ENCODE data around the gene PNRC2.
"Not testable (repeated sequence)": the region's sequence is repeated elsewhere in the genome, so short reads cannot be mapped to it uniquely, and the experiment has no call there.

The PNRC2 gene

DNA sequence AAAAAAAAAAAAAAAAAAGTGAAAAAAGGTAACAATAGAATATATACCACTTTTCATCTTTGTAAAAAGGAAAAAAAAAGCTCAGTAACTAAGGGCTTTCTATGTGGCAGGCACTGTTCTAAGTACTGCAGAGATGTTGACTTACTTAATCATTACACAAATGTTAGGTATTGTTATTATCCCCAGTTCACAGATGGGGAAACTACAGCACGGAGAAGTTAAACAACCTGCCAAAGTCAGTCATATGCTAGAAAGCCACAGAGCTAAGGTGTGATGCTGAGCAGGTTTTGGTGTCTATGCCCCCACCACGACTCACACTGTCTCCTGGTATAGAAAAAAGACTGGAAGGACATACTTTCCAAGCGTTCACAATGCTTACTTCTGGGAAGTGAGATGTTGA is 6.6 kb upstream of the PNRC2 start:
- DNase-seq (ENCODE audit: low read depth): no peak

- no peak for DNase-seq (ENCODE audit: low read depth)
Measured at GRCh38 chr1:23957096-23957495, 2.5 kb upstream of the PNRC2 start.

- DNase-seq (ENCODE audit: low read depth): not testable (repeated sequence)
Measured at GRCh38 chr1:23958040-23958809, 1.4 kb upstream of the PNRC2 start.

DNA sequence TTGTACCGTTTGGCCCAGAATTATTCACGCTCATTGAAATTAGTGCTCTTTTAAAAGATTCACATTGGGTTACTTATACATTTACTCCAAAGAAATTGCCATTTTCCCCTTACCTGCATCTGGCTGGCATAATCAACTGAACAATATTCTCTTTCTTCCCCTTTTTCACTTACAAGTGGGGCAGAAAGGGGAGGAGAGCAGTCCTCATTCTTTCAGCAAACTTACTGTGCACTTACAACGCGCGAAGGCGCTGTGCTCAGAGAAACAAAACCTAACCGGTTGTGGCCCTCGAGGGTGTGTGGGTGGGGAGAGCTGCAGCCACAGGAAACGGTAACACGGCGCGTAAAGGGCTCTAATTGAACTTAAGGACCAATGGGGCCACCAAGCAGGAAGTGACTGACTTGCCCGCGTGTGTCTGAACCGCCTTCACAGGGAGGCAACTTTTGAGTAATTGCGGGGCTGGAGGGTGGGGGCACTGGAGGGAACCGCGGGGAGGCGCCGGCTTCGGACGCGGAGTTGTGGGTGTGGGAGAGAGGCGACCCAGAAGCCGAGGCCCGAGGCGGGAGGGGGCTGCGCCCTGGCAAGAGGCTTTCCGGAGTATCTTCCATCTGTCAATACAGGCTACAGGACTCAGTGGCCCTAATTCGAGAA is 693 bp upstream of the PNRC2 start:
- peak; percentile 82 for DNase-seq (ENCODE audit: low read depth)

- DNase-seq (ENCODE audit: low read depth): no peak
Measured at GRCh38 chr1:23960291-23961020, 828 bp downstream of the PNRC2 start.

- DNase-seq (ENCODE audit: low read depth): no peak
Measured at GRCh38 chr1:23963617-23964234, 4.1 kb downstream of the PNRC2 start.

DNA sequence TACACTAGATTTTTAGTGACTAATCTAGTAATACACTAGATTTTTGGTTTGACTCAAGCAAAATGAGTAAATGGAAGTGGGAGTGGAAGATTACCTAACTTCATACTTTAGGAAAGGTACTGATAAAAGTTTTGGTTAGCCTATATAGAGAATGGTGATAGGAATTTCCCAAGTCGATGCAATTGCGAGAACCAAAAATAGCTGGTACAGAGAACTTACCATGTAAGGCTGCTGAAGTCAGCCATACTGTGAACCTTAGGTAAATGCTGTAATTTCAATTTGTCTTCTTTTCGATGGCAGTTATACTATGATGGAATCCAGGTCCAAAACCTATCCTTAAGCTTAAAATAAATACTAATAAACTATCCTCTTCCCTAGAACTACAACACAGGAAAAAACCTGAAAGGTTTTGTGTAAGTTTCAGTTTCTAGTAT is 4.6 kb downstream of the PNRC2 start:
- DNase-seq (ENCODE audit: low read depth): no peak

GRCh38 chr1:23964790-23965740 is 5.4 kb downstream of the PNRC2 start:
- no peak for DNase-seq (ENCODE audit: low read depth)

DNA sequence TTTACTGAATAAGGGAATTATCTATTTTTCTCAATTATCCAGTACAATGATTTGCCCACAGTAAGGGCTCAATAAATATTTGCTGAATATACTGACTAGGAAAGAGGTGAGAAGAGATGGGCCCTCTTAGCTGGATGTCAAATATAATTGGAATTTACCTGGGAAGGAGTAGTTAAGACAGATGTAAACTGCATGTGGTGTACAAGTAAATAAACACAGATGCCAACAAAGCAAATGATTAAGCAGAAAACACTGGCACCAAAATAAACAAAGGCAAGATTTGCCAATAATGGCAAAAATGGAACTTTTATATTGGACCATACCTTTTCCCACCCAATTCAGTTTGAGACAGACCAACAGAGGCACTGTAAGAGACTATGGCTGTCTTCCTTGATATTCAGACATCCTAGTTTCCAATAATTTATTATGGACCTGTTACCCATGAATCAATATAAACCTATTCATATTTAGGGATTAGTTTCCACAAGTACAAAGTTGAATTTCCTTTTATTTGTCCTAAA is 7.4 kb downstream of the PNRC2 start:
- no peak for DNase-seq (ENCODE audit: low read depth)

GRCh38 chr1:23967871-23968270 is 8.2 kb downstream of the PNRC2 start:
- no peak for DNase-seq (ENCODE audit: low read depth)

GRCh38 chr1:23977187-23977853 is 17.7 kb downstream of the PNRC2 start:
- DNase-seq (ENCODE audit: low read depth): no peak

- DNase-seq (ENCODE audit: low read depth): no peak
Measured at GRCh38 chr1:23977854-23978191, 18.2 kb downstream of the PNRC2 start.

DNA sequence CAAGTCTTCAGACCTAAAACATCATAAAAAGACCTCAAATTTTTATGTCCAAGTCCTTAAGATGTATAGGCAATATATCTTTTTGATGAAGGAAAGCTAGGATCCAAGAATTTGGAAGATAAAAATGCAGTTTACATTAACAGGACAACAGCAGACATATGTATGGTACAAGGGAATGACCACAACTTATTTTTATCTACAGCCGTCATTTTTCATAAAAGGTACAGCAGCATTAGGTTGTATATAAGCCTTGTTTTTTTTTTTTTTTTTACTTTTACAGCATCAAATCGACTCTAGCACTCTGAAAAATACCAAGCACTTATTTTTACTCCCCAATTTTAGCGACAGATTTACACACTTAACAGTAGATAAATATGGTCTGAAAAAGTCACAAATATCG is 19.2 kb downstream of the PNRC2 start:
- no peak for DNase-seq (ENCODE audit: low read depth)

DNA sequence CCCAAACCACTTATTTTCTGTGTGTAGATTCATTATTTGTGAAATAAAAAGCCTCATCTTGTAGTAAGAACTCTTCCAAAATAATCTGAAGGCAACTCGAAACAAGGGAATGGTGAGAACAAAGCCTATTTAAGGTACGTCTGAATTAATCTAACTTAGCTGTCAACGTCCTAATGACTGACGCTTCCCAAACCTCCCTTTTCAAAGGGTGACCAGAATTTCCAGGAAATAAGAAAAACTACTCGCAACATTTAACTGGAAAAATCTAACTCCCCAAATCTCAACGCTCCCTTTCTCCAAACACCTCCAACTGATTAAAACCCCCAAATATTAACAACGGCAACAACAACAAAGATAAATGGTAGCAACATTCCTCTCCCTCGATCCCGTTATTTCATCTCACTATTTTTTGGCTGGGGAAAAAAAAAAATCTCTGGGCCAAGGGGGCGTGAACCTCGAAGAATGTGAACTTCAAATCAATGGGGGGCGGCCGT is 19.8 kb downstream of the PNRC2 start:
- no peak for DNase-seq (ENCODE audit: low read depth)

- DNase-seq (ENCODE audit: low read depth): peak; percentile 94
Measured at GRCh38 chr1:23979881-23980727, 20.5 kb downstream of the PNRC2 start, which contains the start of gene SRSF10. SRSF10 (minus strand) TSS chr1:23980327; CDS start chr1:23980255, 72 bp downstream.

- DNase-seq (ENCODE audit: low read depth): peak; percentile 9
Measured at GRCh38 chr1:23980728-23981070, 21.1 kb downstream of the PNRC2 start.

DNA sequence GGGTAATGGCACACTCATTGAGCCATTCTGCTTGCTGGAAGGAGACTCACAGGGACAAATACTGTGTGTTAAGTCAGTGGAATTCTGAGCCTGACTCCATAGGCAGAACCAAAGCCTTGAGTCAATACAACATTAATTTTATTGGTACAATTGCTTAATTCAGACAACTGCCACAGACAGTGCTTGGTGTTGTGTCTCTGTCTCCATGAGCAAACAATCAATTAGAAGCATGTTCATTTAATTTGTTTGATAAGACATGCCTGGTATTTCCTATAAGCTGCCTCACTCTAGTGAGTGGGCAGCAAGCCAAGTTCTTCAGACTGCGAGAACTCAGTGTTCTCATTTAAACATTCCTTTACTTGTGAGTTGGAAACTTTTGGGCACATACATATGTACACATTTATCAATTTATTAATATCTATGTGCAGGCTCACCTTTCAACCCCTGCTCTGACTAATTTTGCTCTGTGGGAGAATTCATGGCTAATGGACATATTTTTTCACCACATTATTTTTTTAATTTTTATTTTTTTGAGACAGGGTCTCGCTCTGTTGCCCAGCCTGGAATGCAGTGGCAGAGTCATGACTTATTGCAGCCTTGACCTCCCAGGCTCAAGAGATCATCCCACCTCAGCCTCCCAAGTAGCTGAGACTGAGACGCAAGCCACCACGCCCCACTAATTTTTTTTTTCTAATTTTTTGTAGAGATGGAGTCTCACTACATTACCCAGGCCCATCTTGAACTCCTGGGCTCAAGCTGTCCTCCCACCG is 25.0 kb downstream of the PNRC2 start:
- DNase-seq (ENCODE audit: low read depth): no peak

DNA sequence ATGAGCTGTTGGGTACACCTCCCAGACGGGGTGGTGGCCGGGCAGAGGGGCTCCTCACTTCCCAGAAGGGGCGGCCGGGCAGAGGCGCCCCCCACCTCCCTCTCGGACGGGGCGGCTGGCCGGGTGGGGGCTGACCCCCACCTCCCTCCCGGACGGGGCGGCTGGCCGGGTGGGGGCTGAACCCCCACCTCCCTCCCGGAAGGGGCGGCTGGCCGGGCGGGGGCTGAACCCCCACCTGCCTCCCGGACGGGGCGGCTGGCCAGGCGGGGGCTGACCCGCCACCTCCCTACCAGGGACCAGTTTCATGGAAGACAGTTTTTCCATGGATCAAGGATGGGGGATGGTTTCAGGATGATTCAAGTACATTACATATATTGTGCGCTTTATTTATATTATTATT is 27.4 kb downstream of the PNRC2 start:
- not testable (repeated sequence) for DNase-seq (ENCODE audit: low read depth)

DNA sequence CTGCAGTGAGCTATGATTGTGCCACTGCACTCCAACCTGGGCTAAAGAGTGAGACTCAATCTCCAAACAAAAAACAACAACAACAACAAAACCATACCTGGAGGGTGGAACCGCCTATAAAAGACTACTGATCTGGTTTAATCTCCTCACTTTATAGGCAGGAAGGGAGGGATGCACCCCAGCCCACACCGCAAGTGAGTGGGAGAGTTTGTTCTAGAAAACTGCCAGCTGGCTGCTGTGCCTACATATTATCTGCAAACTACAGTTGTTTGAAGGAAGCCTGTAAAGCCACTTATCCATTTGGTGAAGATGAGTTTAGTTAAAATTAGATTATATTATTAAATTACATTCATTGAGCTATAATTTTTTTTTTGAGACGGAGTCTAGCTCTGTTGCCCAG is 29.6 kb downstream of the PNRC2 start:
- DNase-seq (ENCODE audit: low read depth): no peak
